ENCODE data around the gene OR52M1.

OR52M1 gene, protein sequence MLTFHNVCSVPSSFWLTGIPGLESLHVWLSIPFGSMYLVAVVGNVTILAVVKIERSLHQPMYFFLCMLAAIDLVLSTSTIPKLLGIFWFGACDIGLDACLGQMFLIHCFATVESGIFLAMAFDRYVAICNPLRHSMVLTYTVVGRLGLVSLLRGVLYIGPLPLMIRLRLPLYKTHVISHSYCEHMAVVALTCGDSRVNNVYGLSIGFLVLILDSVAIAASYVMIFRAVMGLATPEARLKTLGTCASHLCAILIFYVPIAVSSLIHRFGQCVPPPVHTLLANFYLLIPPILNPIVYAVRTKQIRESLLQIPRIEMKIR

DNA sequence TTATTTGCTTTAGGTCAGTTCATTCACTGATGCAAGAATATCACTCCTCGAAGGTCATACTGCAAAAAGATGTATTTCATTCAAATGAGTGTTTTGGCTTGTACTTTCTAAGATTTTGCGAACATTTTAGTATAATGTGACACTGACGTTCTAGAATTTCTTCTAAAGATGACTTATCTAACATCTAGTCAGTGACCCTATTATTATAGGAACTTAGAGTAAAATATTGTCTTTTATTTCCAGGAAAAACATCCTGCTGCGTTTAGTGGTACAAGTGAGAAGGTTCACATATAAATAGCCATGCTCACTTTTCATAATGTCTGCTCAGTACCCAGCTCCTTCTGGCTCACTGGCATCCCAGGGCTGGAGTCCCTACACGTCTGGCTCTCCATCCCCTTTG lies at the start of gene OR52M1:
OR52M1 (plus strand) TSS at position 301 of the 400 bp plus-strand sequence; CDS start at position 301, 0 bp downstream.
- H3K27ac ChIP-seq (ENCODE audit: low read depth, low read length) = no peak within 1 kb of the TSS
- H3K27me3 ChIP-seq (ENCODE audit: control insufficient read depth, low read length) = 0 out of 2 replicates have a peak, but pooled peaks cover 3% of the 10 kb centered on the region
- H3K79me2 ChIP-seq (ENCODE audit: control insufficient read depth, low read length) = no peaks in the 10 kb centered on the region

DNA sequence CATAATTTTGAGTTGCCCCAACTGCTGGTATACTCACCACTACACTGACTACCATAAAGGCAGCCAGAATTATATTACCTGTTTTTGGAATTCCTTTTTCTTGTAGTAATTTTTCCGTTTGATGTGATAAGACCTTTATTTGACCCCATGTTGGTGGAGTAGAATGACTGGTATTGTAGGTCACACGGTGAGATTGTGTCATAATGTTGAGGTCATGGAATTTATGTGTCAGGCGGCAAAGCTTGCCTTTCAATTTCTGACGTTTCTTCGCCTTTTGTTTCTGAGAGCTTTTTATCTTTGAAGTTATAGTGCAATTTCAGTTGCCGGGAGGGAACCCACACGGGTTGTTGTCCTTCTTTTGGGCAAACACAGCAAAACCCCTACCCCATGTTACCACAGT lies 49.5 kb upstream of the OR52M1 start:
- Histone ChIP-seq H3K27ac (ENCODE audit: low read depth, low read length) (no peak overlapping the region), H3K9me3 (ENCODE audit: control insufficient read depth, insufficient read depth, low read length) (no peaks in the 10 kb centered on the region), H3K27me3 (ENCODE audit: control insufficient read depth, low read length) (no peaks in the 10 kb centered on the region; the same call in 1 of the 2 replicates), H3K4me1 (ENCODE audit: control insufficient read depth, low read length) (no peaks in the 10 kb centered on the region), H3F3A (ENCODE audit: control insufficient read depth, insufficient read depth) (no peaks in the 10 kb centered on the region), H3K4me3 (ENCODE audit: low read length) (no peak overlapping the region), H3K4me2 (ENCODE audit: low read length) (no peak overlapping the region), H3K79me2 (ENCODE audit: control insufficient read depth, low read length) (no peaks in the 10 kb centered on the region), H4K20me1 (ENCODE audit: control insufficient read depth, insufficient read depth, low read depth, low read length) (no peaks in the 10 kb centered on the region), H3K36me3 (ENCODE audit: control insufficient read depth, low read length) (no peaks in the 10 kb centered on the region), H3K9me2 (replicated peaks; ENCODE audit: control insufficient read depth, low read length) (no peaks in the 10 kb centered on the region)
- TF ChIP-seq, protein P1, sequence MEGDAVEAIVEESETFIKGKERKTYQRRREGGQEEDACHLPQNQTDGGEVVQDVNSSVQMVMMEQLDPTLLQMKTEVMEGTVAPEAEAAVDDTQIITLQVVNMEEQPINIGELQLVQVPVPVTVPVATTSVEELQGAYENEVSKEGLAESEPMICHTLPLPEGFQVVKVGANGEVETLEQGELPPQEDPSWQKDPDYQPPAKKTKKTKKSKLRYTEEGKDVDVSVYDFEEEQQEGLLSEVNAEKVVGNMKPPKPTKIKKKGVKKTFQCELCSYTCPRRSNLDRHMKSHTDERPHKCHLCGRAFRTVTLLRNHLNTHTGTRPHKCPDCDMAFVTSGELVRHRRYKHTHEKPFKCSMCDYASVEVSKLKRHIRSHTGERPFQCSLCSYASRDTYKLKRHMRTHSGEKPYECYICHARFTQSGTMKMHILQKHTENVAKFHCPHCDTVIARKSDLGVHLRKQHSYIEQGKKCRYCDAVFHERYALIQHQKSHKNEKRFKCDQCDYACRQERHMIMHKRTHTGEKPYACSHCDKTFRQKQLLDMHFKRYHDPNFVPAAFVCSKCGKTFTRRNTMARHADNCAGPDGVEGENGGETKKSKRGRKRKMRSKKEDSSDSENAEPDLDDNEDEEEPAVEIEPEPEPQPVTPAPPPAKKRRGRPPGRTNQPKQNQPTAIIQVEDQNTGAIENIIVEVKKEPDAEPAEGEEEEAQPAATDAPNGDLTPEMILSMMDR (IDR thresholded peaks at IDR 0.05; ENCODE audit: low read depth, low read length, poor library complexity, severe bottlenecking) = no peak
- no peak for TF ChIP-seq EZH2phosphoT487 (IDR thresholded peaks at IDR 0.05; ENCODE audit: borderline replicate concordance, low read length)

More for the DNA sequence above, at the start of gene OR52M1:
- H3K36me3 ChIP-seq (ENCODE audit: control insufficient read depth, low read length) = no peaks in the 10 kb centered on the region
- no peaks in the 10 kb centered on the region for H4K20me1 ChIP-seq (ENCODE audit: control insufficient read depth, insufficient read depth, low read depth, low read length)
- H3K4me3 ChIP-seq (ENCODE audit: low read length) = no peak within 1 kb of the TSS
- H3K9me2 ChIP-seq (replicated peaks; ENCODE audit: control insufficient read depth, low read length) = no peaks in the 10 kb centered on the region; the same call in 1 of the 2 replicates
- H3K4me2 ChIP-seq (ENCODE audit: low read length) = no peak within 1 kb of the TSS
- TF ChIP-seq EZH2phosphoT487 (IDR thresholded peaks at IDR 0.05; ENCODE audit: borderline replicate concordance, low read length) = no peak
- TF ChIP-seq, protein P1 (IDR thresholded peaks at IDR 0.05; ENCODE audit: low read depth, low read length, poor library complexity, severe bottlenecking) = no peak
- H3K9me3 ChIP-seq (ENCODE audit: control insufficient read depth, insufficient read depth, low read length) = no peaks in the 10 kb centered on the region
- no peaks in the 10 kb centered on the region for H3F3A ChIP-seq (ENCODE audit: control insufficient read depth, insufficient read depth)
- no peaks in the 10 kb centered on the region for H3K4me1 ChIP-seq (ENCODE audit: control insufficient read depth, low read length)

GRCh38 chr11:4495986-4496385 lies 49.0 kb upstream of the OR52M1 start:
- no peak overlapping the region for H3K4me3 ChIP-seq (ENCODE audit: low read length)
- H3F3A ChIP-seq (ENCODE audit: control insufficient read depth, insufficient read depth) = no peaks in the 10 kb centered on the region
- H3K4me1 ChIP-seq (ENCODE audit: control insufficient read depth, low read length) = no peaks in the 10 kb centered on the region
- no peaks in the 10 kb centered on the region for H3K9me3 ChIP-seq (ENCODE audit: control insufficient read depth, insufficient read depth, low read length)
- peaks cover under 1% of the 10 kb centered on the region; the same call in 1 of the 2 replicates for H3K27me3 ChIP-seq (ENCODE audit: control insufficient read depth, low read length)
- H3K4me2 ChIP-seq (ENCODE audit: low read length) = no peak overlapping the region
- H4K20me1 ChIP-seq (ENCODE audit: control insufficient read depth, insufficient read depth, low read depth, low read length) = no peaks in the 10 kb centered on the region
- TF ChIP-seq, protein P1 (IDR thresholded peaks at IDR 0.05; ENCODE audit: low read depth, low read length, poor library complexity, severe bottlenecking) = no peak
- no peak for TF ChIP-seq EZH2phosphoT487 (IDR thresholded peaks at IDR 0.05; ENCODE audit: borderline replicate concordance, low read length)
- no peaks in the 10 kb centered on the region for H3K9me2 ChIP-seq (replicated peaks; ENCODE audit: control insufficient read depth, low read length)
- H3K27ac ChIP-seq (ENCODE audit: low read depth, low read length) = no peak overlapping the region
- H3K36me3 ChIP-seq (ENCODE audit: control insufficient read depth, low read length) = no peaks in the 10 kb centered on the region
- H3K79me2 ChIP-seq (ENCODE audit: control insufficient read depth, low read length) = no peaks in the 10 kb centered on the region
